Heart right ventricle (tissue), 16 donors: ENCODE measurements around the gene TAGLN3. TPM values are rescaled to one million over a fixed set of nuclear protein-coding genes. Genes with fewer than 3 reads are reported as not detected.

Source experiments
- ATAC-seq, 8 donors: fragments of 200-7000 bp; cut with Tn5 transposase; one replicate each; pipeline ENCODE4 v1.9.1; 2020; ENCODE audit warnings: mild to moderate bottlenecking in 8 of 8, moderate library complexity in 8 of 8, moderate number of reproducible peaks in 1 of 8
- DNase-seq, 2 donors: peaks; one replicate each; pipeline ENCODE4 v3.0.0-alpha.2; 2020
- H3K27ac ChIP-seq, 10 donors: fragments of 200-600 bp; sonication (generic) in 2 of 10; one replicate each; pipeline versions ENCODE4 v1.5.0 to v1.8.0; 2020 to 2022; ENCODE audit warnings: mild to moderate bottlenecking in 3 of 10
- H3K27me3 ChIP-seq, 7 donors: fragments of 200-600 bp; one replicate each; pipeline ENCODE4 v1.8.0; 2021 to 2022; ENCODE audit warnings: mild to moderate bottlenecking in 2 of 7
- H3K36me3 ChIP-seq, 9 donors: fragments of 200-600 bp; sonication (generic) in 1 of 9; one replicate each; pipeline versions ENCODE4 v1.5.0 to v1.8.0; 2020 to 2022; ENCODE audit warnings: mild to moderate bottlenecking in 2 of 9
- H3K4me1 ChIP-seq, 9 donors: fragments of 200-600 bp; sonication (generic) in 1 of 9; one replicate each; pipeline versions ENCODE4 v1.5.0 to v1.8.0; 2020 to 2022; ENCODE audit warnings: mild to moderate bottlenecking in 4 of 9
- H3K4me3 ChIP-seq, 10 donors: fragments of 200-600 bp; sonication (generic) in 2 of 10; one replicate each; pipeline versions ENCODE4 v1.5.0 to v1.8.0; 2020 to 2022; ENCODE audit warnings: mild to moderate bottlenecking in 7 of 10, moderate library complexity in 2 of 10
- H3K9me3 ChIP-seq, 11 donors: fragments of 200-600 bp in 10 of 11; sonication (generic) in 2 of 11; one replicate each; pipeline versions ENCODE4 v1.5.0 to v1.8.0; 2013 to 2022; ENCODE audit warnings: mild to moderate bottlenecking in 2 of 11, control low read depth in 1 of 11, moderate library complexity in 1 of 11
- CTCF ChIP-seq, 9 donors: fragments of 200-600 bp; sonication (generic) in 2 of 9; IDR thresholded peaks; one replicate each; pipeline versions ENCODE4 v1.5.0 to v1.8.0; 2021 to 2022; ENCODE audit warnings: antibody characterized with exemption in 9 of 9, mild to moderate bottlenecking in 5 of 9, moderate library complexity in 1 of 9
- WGBS, 2 donors: extraction: QIAGEN DNeasy Blood & Tissue Kit; methylation state at CpG; one replicate each; pipeline ENCODE4 v1.1.7; 2013; ENCODE audit warnings: inconsistent platforms in 1 of 2; 5-methylcytosine and 5-hydroxymethylcytosine counted together
- intact Hi-C, 10 donors: fragments of 100-400 bp; cut with DNase I; formaldehyde crosslinking; loops; one replicate each; pipeline versions ENCODE4 v1.11.1 to v1.14.2; 2022
- polyA plus RNA-seq, 2 donors: library from polyadenylated mRNA; stranded (reverse); fragments of 200-250 nt; gene quantifications; one replicate each; pipeline ENCODE4 v1.2.3, GENCODE V29; 2013
- total RNA-seq, 10 donors: library from RNA; stranded (reverse); fragmentation: NEBNext Ultra II Directional in 3 of 10; extraction: Animal tissue kit (Norgen Biotek cat#: 25700) in 3 of 10; gene quantifications; one replicate each; pipeline versions ENCODE4 v1.2.1 to v1.2.4, GENCODE V29; 2021 to 2023
- donor health status: Arrhythmogenic right ventricular cardiomyopathy.
- donor health status: ischemic (EF 13 %, LVEDD 7.1; RV severe dilation, severe dysfunction).
- donor health status: healthy with polysubstance abuse.
- donor health status: DM: no; HTN: yes; CAD: no.
- donor health status: DM: no; HTN: no; CAD: no.
- donor health status: ischemic (EF 25% LVEDD 6.9; RV normal size, moderate dysfunction).
- donor health status: ischemic (EF 25% LVEDD 5.7; RV mildly dilated, moderate dysfunction).
- donor health status: healthy.
- donor health status: DM: yes; HTN: yes; CAD: no.
- donor health status: Ischemic cardiomyopathy.
- donor health status: ischemic (EF 35%, LVEDD 5.7; RV mildly dilated, moderate dysfunction).
- donor health status: nonischemic (EF 11% LVEDD 7.7; RV severe dilation, severe dysfunction).
- donor health status: DM: yes; HTN: yes; CAD: no.
- donor health status: PGD.
- donor health status: ischemic (EF 29% LVEDD 5.4; RV normal size, mild dysfunction).
- donor health status: nonischemic (EF 23%, LVEDD 6.1; RV moderate dilation, normal function).

TAGLN3 gene
- total and polyA plus RNA-seq, 12 donors = 0.10 to 1.1 (median 0.58) TPM; not detected in 3

DNA sequence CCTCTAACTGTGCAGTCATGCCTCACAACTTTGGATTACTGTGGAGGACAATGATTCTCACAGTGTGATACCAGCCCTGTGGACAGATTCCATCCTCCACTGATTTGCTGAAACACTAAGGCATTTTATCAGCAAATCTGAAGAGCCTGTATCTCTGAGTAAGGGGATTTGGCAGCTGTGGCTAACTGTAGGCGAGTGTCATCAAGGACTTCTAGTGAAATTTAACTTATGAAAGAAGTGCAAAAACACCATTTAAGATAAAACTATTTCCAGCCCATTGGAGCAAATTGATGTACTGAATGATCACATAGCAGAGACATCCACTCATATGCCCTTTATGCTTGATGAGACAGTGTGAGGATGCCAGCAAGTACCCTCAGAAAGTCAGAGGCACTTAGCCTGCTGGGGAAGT is 22.0 kb downstream of the TAGLN3 start:
- Histone ChIP-seq H3K27me3 (no peaks in the 10 kb centered on the region), H3K4me3 (no peak overlapping the region), H3K4me1 (no peaks in the 10 kb centered on the region), H3K9me3 (no peaks in the 10 kb centered on the region), H3K36me3 (no peaks in the 10 kb centered on the region), H3K27ac (no peak overlapping the region)
- DNase-seq (no peak), ATAC-seq (no peak)
- intact Hi-C loops = no loop called here
- WGBS, 2 donors = 59 to 67% methylated on average over 1 of the region's 1 CpG
- TF ChIP-seq CTCF (IDR thresholded peaks at IDR 0.05) = no peak

DNA sequence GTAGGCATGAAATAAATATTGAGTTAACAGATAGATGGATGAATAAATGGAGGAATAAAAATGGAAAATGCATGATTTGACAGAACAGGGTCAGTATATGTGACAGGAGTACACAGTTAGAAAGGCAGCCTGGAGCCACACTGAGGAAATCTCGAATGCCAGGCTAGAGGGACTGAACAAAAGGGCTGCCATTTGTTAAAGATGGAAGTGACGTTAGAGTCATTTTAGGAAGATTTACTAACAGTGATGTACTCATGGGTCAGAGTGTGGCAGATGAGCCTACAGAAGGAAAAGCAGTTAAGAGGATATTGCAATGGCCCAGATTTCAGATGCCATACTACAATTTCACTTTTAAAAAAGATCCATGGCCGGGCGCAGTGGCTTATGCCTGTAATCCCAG is 28.4 kb downstream of the TAGLN3 start:
- H3K9me3 ChIP-seq = no peaks in the 10 kb centered on the region
- intact Hi-C loops = no loop called here
- no peaks in the 10 kb centered on the region for H3K36me3 ChIP-seq
- no peak for TF ChIP-seq CTCF (IDR thresholded peaks at IDR 0.05)
- DNase-seq (no peak), ATAC-seq (no peak)
- H3K4me3 ChIP-seq = no peak overlapping the region
- no peaks in the 10 kb centered on the region for H3K27me3 ChIP-seq
- no peak overlapping the region for H3K27ac ChIP-seq
- H3K4me1 ChIP-seq = peaks cover 0 to 6% (median 0%) of the 10 kb centered on the region in 9 donors
- WGBS, 2 donors = 94 to 96% methylated on average over 4 of the region's 4 CpGs

GRCh38 chr3:112027826-112028225 is 29.1 kb downstream of the TAGLN3 start:
- Histone ChIP-seq H3K27ac (no peak overlapping the region), H3K9me3 (no peaks in the 10 kb centered on the region), H3K4me3 (no peak overlapping the region), H3K4me1 (peaks cover 0 to 6% (median 0%) of the 10 kb centered on the region in 9 donors), H3K27me3 (no peaks in the 10 kb centered on the region), H3K36me3 (no peaks in the 10 kb centered on the region)
- ATAC-seq (peak in 7 of 8 donors; percentile 43 to 86 (median 77)), DNase-seq (peak in 1 of 2 donors; percentile 24)
- TF ChIP-seq CTCF (IDR thresholded peaks at IDR 0.05) = no peak
- intact Hi-C loops = no loop called here
- WGBS, 2 donors = 6 to 24% methylated on average over 4 of the region's 4 CpGs

DNA sequence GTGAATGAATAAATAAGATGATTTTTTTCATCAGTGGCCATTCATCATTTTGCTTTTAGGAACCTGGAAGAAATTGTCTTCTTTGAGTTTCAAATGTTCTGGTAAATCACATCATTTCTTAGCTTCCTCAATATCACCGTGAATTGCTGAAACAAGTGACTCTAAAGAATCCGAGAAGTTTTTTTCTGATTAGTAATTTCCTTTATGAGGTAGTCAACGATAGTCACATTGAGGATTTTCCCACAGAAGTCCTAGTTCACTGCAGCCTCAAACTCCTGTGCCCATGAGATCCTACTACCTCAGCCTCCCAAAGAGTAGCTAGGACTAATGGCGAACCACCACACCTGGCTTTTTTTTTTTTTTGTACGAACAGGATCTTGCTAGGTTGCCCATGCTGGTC is 32.2 kb downstream of the TAGLN3 start:
- intact Hi-C loops = no loop called here
- no peak overlapping the region for H3K4me3 ChIP-seq
- DNase-seq = no peak
- no peak for TF ChIP-seq CTCF (IDR thresholded peaks at IDR 0.05)
- 90 to 94% methylated on average over 5 of the region's 5 CpGs for WGBS, 2 donors
- no peak for ATAC-seq
- no peaks in the 10 kb centered on the region for H3K27me3 ChIP-seq
- no peaks in the 10 kb centered on the region for H3K36me3 ChIP-seq
- peaks cover 0 to 6% (median 0%) of the 10 kb centered on the region in 9 donors for H3K4me1 ChIP-seq
- H3K9me3 ChIP-seq = no peaks in the 10 kb centered on the region
- H3K27ac ChIP-seq = no peak overlapping the region
